Lower lobe of right lung (tissue), 2 donors: Measurements from ENCODE around the gene BCL11B. TPM values are rescaled to one million over a fixed set of nuclear protein-coding genes. Genes with fewer than 3 reads are reported as not detected.

Experiments used
- ATAC-seq, 2 donors: fragments of 200-7000 bp; cut with Tn5 transposase; one replicate each; pipeline ENCODE4 v1.9.1; 2020 to 2022; ENCODE audit warnings: mild to moderate bottlenecking in 2 of 2, moderate library complexity in 2 of 2
- DNase-seq: peaks from one replicate; pipeline ENCODE4 v3.0.0-alpha.2; 2020
- H3K27ac ChIP-seq: fragments of 200-600 bp; one replicate; pipeline ENCODE4 v1.8.0; 2022
- H3K27me3 ChIP-seq: fragments of 200-600 bp; one replicate; pipeline ENCODE4 v1.8.0; 2022; ENCODE audit warnings: low read depth
- H3K36me3 ChIP-seq: fragments of 200-600 bp; one replicate; pipeline ENCODE4 v1.8.0; 2022; ENCODE audit warnings: mild to moderate bottlenecking
- H3K4me1 ChIP-seq: fragments of 200-600 bp; one replicate; pipeline ENCODE4 v1.8.0; 2022
- H3K4me3 ChIP-seq: fragments of 200-600 bp; one replicate; pipeline ENCODE4 v1.8.0; 2022; ENCODE audit warnings: mild to moderate bottlenecking
- H3K9me3 ChIP-seq: fragments of 200-600 bp; one replicate; pipeline ENCODE4 v1.8.0; 2022
- intact Hi-C: fragments of 100-400 bp; cut with DNase I; formaldehyde crosslinking; loops from one replicate; pipeline ENCODE4 v1.11.0; 2022
- total RNA-seq: library from RNA; stranded (reverse); fragmentation: NEBNext Ultra II Directional; extraction: Animal tissue kit (Norgen Biotek cat#: 25700); gene quantifications from one replicate; pipeline ENCODE4 v1.2.1, GENCODE V29; 2021
- TF ChIP-seq, protein P1 (sequence below): fragments of 200-600 bp; IDR thresholded peaks from one replicate; pipeline ENCODE4 v1.8.0; 2022; ENCODE audit warnings: antibody characterized with exemption, mild to moderate bottlenecking
- donor health status: DM: no; HTN: yes; CAD: no; lungs with severe emphysema.

BCL11B gene
- total RNA-seq, 1 donor from 2014 or later, result 2.3 TPM

DNA sequence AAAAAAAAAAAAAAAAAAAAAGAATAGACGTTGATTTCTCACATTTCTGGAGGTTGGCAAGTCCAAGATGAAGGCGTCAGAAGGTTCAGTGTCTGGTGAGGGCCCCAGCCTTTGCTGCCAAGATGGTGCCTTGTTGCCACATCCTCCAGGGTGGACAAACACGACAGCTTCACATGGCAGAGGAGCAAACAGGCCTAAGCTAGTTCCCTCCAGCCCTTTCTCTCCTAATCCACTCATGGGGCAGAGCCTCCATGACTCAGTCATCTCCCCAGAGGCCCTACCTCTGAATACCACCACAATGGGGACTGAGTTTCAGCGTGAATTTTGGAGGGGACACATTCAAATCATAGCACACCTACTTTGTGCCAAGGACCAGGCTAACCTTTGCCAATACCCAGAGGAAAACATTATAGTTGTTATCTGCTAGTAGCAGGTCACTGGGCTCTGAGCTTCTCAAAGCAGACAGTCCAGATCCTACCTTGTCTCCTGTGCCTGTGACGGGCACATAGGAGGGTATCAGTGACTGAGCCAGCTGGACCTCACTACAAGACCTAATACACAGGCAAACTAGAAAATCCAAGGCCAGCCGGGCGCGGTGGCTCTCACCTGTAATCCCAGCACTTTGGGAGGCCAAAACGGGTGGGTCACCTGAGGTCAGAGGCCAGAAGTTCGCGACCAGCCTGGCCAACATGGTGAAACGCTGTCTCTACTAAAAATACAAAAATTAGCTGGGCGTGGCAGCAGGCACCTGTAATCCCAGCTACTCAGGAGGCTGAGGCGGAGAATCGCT, 10.5 kb upstream of the BCL11B start:
- intact Hi-C loops, result no loop called here
- ATAC-seq (no peak), DNase-seq (no peak)
- no peaks in the 10 kb centered on the region for H3K9me3 ChIP-seq
- H3K4me1 ChIP-seq, result no peaks in the 10 kb centered on the region
- TF ChIP-seq, protein P1, sequence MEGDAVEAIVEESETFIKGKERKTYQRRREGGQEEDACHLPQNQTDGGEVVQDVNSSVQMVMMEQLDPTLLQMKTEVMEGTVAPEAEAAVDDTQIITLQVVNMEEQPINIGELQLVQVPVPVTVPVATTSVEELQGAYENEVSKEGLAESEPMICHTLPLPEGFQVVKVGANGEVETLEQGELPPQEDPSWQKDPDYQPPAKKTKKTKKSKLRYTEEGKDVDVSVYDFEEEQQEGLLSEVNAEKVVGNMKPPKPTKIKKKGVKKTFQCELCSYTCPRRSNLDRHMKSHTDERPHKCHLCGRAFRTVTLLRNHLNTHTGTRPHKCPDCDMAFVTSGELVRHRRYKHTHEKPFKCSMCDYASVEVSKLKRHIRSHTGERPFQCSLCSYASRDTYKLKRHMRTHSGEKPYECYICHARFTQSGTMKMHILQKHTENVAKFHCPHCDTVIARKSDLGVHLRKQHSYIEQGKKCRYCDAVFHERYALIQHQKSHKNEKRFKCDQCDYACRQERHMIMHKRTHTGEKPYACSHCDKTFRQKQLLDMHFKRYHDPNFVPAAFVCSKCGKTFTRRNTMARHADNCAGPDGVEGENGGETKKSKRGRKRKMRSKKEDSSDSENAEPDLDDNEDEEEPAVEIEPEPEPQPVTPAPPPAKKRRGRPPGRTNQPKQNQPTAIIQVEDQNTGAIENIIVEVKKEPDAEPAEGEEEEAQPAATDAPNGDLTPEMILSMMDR, result no peak
- no peaks in the 10 kb centered on the region for H3K36me3 ChIP-seq
- H3K27me3 ChIP-seq, result peaks cover 13% of the 10 kb centered on the region
- no peak overlapping the region for H3K27ac ChIP-seq
- no peak overlapping the region for H3K4me3 ChIP-seq

DNA sequence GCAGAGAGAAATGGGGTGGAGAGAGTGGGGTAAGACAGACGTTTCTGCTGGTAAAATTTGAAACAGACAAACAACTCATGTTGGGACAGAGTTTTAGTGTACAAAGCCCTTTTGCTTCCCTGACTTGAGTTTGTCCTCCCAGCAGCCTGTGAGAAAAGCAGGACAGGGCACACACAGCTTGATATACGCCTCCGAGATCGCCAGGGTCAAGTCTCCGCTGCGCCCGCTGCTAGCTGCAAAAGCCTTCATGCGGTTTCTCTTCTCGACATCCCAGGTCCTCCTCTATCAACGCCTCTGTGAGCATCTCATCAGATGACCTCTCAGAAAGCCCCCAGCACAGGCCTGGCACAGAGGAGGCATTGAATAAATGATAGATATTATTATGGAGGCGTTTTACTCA, 9.4 kb upstream of the BCL11B start:
- intact Hi-C loops, result no loop called here
- H3K27me3 ChIP-seq, result peaks cover 13% of the 10 kb centered on the region
- TF ChIP-seq, protein P1, result no peak
- ATAC-seq, result no peak
- no peak for DNase-seq
- H3K36me3 ChIP-seq, result no peaks in the 10 kb centered on the region
- H3K27ac ChIP-seq, result no peak overlapping the region
- H3K9me3 ChIP-seq, result no peaks in the 10 kb centered on the region
- no peak overlapping the region for H3K4me3 ChIP-seq
- no peaks in the 10 kb centered on the region for H3K4me1 ChIP-seq

- intact Hi-C loops, result no loop called here
- no peak overlapping the region for H3K27ac ChIP-seq
- ATAC-seq (no peak), DNase-seq (no peak)
- no peak overlapping the region for H3K4me3 ChIP-seq
- H3K36me3 ChIP-seq, result no peaks in the 10 kb centered on the region
- no peaks in the 10 kb centered on the region for H3K9me3 ChIP-seq
- TF ChIP-seq, protein P1, result no peak
- H3K4me1 ChIP-seq, result no peaks in the 10 kb centered on the region
- peaks cover 16% of the 10 kb centered on the region for H3K27me3 ChIP-seq
Observed at GRCh38 chr14:99280852-99281251, 8.9 kb upstream of the BCL11B start.

DNA sequence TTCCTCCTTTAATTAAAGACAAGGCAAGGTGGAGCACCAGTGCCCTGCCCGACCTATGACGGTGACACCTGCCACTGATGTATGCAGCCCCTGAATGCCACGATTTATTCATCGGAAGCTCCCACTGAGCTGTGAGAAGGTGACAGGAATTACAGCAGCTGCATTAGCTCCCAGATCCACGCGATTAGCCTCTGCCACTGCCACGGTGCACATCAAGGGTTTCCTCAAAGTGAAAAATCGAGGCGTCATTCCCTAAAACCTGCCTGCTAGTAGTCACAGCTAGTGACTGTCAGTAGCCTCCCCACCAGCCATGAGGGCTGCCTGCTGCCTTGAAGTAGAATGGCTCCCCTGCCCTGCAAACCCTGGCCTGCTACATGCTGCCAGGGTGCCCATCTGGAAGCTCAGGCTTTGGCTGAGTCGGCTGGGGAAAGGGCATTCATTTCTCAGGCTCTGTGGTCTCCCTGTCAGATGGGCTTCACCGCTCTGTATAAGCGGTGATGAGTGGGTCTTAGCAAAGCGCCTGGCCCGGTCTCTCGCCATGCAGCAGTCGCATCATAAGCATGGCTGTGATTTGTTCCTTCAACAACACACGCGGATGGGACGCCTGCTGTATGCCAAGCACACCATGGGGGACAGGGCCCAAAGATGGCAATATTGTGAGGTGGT, 8.2 kb upstream of the BCL11B start:
- TF ChIP-seq, protein P1, result no peak
- H3K9me3 ChIP-seq, result no peaks in the 10 kb centered on the region
- intact Hi-C loops, result no loop called here
- no peaks in the 10 kb centered on the region for H3K36me3 ChIP-seq
- no peak for ATAC-seq
- no peak overlapping the region for H3K4me3 ChIP-seq
- no peak overlapping the region for H3K27ac ChIP-seq
- H3K4me1 ChIP-seq, result no peaks in the 10 kb centered on the region
- no peak for DNase-seq
- H3K27me3 ChIP-seq, result peaks cover 22% of the 10 kb centered on the region

DNA sequence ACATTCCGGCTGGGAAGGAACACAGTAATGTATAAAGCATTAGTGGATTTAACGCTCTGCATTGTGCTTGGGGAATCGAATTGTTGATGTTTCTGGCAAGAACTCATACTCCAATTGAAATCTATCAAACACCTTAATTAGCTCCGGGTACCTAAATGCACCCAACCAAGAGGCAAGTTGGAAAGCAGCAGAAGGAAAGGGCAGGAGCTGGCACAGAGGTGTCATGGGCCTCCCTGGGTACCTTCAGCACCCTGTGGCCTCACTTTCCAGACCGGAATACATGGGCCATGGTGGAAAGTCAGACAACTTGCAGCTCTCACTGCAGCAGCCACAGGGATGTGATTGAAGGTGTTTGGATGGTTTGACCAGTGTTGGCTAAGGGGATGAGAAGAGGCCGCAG, 6.8 kb upstream of the BCL11B start:
- TF ChIP-seq, protein P1, result no peak
- ATAC-seq (no peak), DNase-seq (no peak)
- peaks cover 5% of the 10 kb centered on the region for H3K4me1 ChIP-seq
- intact Hi-C loops, result no loop called here
- no peaks in the 10 kb centered on the region for H3K36me3 ChIP-seq
- no peaks in the 10 kb centered on the region for H3K9me3 ChIP-seq
- no peak overlapping the region for H3K4me3 ChIP-seq
- no peak overlapping the region for H3K27ac ChIP-seq
- H3K27me3 ChIP-seq, result peaks cover 33% of the 10 kb centered on the region
